Psoas muscle (tissue), 8 donors: ENCODE results near the gene OR56A3. TPM values are rescaled to one million over a fixed set of nuclear protein-coding genes. Genes with fewer than 3 reads are reported as not detected.

ENCODE experiments used
- ATAC-seq, 4 donors: fragments of 200-7000 bp; cut with Tn5 transposase; one replicate each; pipeline ENCODE4 v1.9.1; 2020; ENCODE audit warnings: moderate library complexity in 3 of 4, mild to moderate bottlenecking in 2 of 4
- DNase-seq, 2 donors: peaks; one replicate each; pipeline ENCODE4 v3.0.0-alpha.2; 2020
- H3K27ac ChIP-seq: fragments of 200-600 bp; one replicate; pipeline ENCODE4 v1.8.0; 2022
- H3K27me3 ChIP-seq, 3 donors: fragments of 200-600 bp in 1 of 3; one replicate each; pipeline versions ENCODE4 v1.6.1 to v1.8.0; 2013 to 2022; ENCODE audit warnings: low read length in 2 of 3, mild to moderate bottlenecking in 2 of 3, moderate library complexity in 1 of 3; ENCODE audit not compliant: insufficient read depth in 3 of 3
- H3K36me3 ChIP-seq, 2 donors: fragments of 200-600 bp in 1 of 2; one replicate each; pipeline versions ENCODE4 v1.6.1 to v1.8.0; 2013 to 2022; ENCODE audit warnings: low read depth in 1 of 2, mild to moderate bottlenecking in 1 of 2, moderate library complexity in 1 of 2; ENCODE audit not compliant: insufficient read depth in 1 of 2
- H3K4me1 ChIP-seq: fragments of 200-600 bp; one replicate; pipeline ENCODE4 v1.8.0; 2022
- H3K4me3 ChIP-seq: fragments of 200-600 bp; one replicate; pipeline ENCODE4 v1.8.0; 2022; ENCODE audit warnings: mild to moderate bottlenecking
- H3K9me3 ChIP-seq: fragments of 200-600 bp; one replicate; pipeline ENCODE4 v1.8.0; 2022
- CTCF ChIP-seq: fragments of 200-600 bp; IDR thresholded peaks from one replicate; pipeline ENCODE4 v1.8.0; 2022; ENCODE audit warnings: antibody characterized with exemption
- WGBS, 3 donors: extraction: QIAGEN DNeasy Blood & Tissue Kit; methylation state at CpG; one replicate each; pipeline versions ENCODE4 v1.1.6 to v1.1.7; 2013; 5-methylcytosine and 5-hydroxymethylcytosine counted together
- intact Hi-C, 2 donors: fragments of 100-400 bp; cut with DNase I; formaldehyde crosslinking; loops; one replicate each; pipeline versions ENCODE4 v1.11.0 to v1.14.2; 2022
- polyA plus RNA-seq, 3 donors: library from polyadenylated mRNA; stranded (reverse); fragments of 200-250 nt; gene quantifications; one replicate each; pipeline ENCODE4 v1.2.3, GENCODE V29; 2013
- total RNA-seq, 4 donors: library from RNA; stranded (reverse); fragmentation: NEBNext Ultra II Directional in 2 of 4; extraction: Animal tissue kit (Norgen Biotek cat#: 25700) in 2 of 4; gene quantifications; one replicate each; pipeline versions ENCODE4 v1.2.1 to v1.2.4, GENCODE V29; 2021 to 2023
- donor health status: healthy with polysubstance abuse.
- donor health status: DM: no; HTN: no; CAD: no; lungs with moderate emphysema.
- donor health status: Bipolar disorder and iron deficiency.
- donor health status: healthy.
- donor health status: DM: yes; HTN: yes; CAD: no.
- donor health status: DM: no; HTN: no; CAD: no.
- donor health status: DM: no; HTN: no; CAD: no.
- donor health status: DM: yes; HTN: yes; CAD: no.

OR56A3 gene
- total and polyA plus RNA-seq, 7 donors: not detected

GRCh38 chr11:5930614-5931013 is 11.4 kb upstream of the OR56A3 start:
- Histone ChIP-seq H3K4me3 (no peak overlapping the region), H3K9me3 (no peaks in the 10 kb centered on the region), H3K36me3 (no peaks in the 10 kb centered on the region), H3K27me3 (no peaks in the 10 kb centered on the region), H3K27ac (no peak overlapping the region), H3K4me1 (no peaks in the 10 kb centered on the region)
- no peak for DNase-seq
- TF ChIP-seq CTCF: no peak
- 85 to 91% (median 91%) methylated on average over 19 of the region's 19 CpGs for WGBS, 3 donors
- intact Hi-C loops: no loop called here
- ATAC-seq: no peak

- 89 to 96% (median 93%) methylated on average over 8 of the region's 8 CpGs for WGBS, 3 donors
- H3K27me3 ChIP-seq: no peaks in the 10 kb centered on the region
- no peak for DNase-seq
- H3K4me3 ChIP-seq: no peak overlapping the region
- H3K36me3 ChIP-seq: no peaks in the 10 kb centered on the region
- no peak for ATAC-seq
- no peak overlapping the region for H3K27ac ChIP-seq
- intact Hi-C loops: no loop called here
- no peaks in the 10 kb centered on the region for H3K4me1 ChIP-seq
- TF ChIP-seq CTCF: no peak
- H3K9me3 ChIP-seq: no peaks in the 10 kb centered on the region
Observed at GRCh38 chr11:5931061-5931460, 11.0 kb upstream of the OR56A3 start.

GRCh38 chr11:5932671-5933070 is 9.4 kb upstream of the OR56A3 start:
- no peaks in the 10 kb centered on the region for H3K27me3 ChIP-seq
- no peak overlapping the region for H3K27ac ChIP-seq
- no peaks in the 10 kb centered on the region for H3K9me3 ChIP-seq
- DNase-seq: no peak
- WGBS, 3 donors: 94 to 95% (median 95%) methylated on average over 11 of the region's 11 CpGs
- H3K4me3 ChIP-seq: no peak overlapping the region
- no peaks in the 10 kb centered on the region for H3K36me3 ChIP-seq
- intact Hi-C loops: no loop called here
- H3K4me1 ChIP-seq: no peaks in the 10 kb centered on the region
- ATAC-seq: no peak
- TF ChIP-seq CTCF: no peak

GRCh38 chr11:5933116-5933515 is 8.9 kb upstream of the OR56A3 start:
- 87 to 94% (median 91%) methylated on average over 10 of the region's 10 CpGs for WGBS, 3 donors

More at GRCh38 chr11:5933116-5933515, 8.9 kb upstream of the OR56A3 start:
- ATAC-seq (no peak), DNase-seq (no peak)
- Histone ChIP-seq H3K27me3 (no peaks in the 10 kb centered on the region), H3K4me3 (no peak overlapping the region), H3K4me1 (no peaks in the 10 kb centered on the region), H3K36me3 (no peaks in the 10 kb centered on the region), H3K27ac (no peak overlapping the region), H3K9me3 (no peaks in the 10 kb centered on the region)
- no peak for TF ChIP-seq CTCF
- intact Hi-C loops: no loop called here
